Tibial artery (tissue), 4 donors: Measurements from ENCODE around the gene TRAF3.

Experiments used
- DNase-seq, 2 donors: peaks; one replicate each; pipeline ENCODE4 v3.0.0-alpha.2; 2019
- H3K27ac ChIP-seq, 2 donors: fragments of 200-600 bp; sonication (generic) in 1 of 2; 1 replicate in 1 of 2; 2 replicates in 1 of 2; pipeline ENCODE4 v1.5.1; 2018 to 2019; ENCODE audit warnings: mild to moderate bottlenecking in 1 of 2
- H3K27me3 ChIP-seq, 2 donors: fragments of 200-600 bp; sonication (generic) in 1 of 2; one replicate each; pipeline versions ENCODE4 v1.5.1 to v1.6.0; 2016 to 2019
- H3K36me3 ChIP-seq, 3 donors: fragments of 200-600 bp; sonication (generic) in 2 of 3; one replicate each; pipeline ENCODE4 v1.5.1; 2016 to 2019; ENCODE audit warnings: mild to moderate bottlenecking in 2 of 3
- H3K4me1 ChIP-seq, 4 donors: fragments of 200-600 bp; sonication (generic) in 2 of 4; 1 replicate in 3 of 4; 2 replicates in 1 of 4; pipeline ENCODE4 v1.5.1; 2016 to 2019
- H3K4me3 ChIP-seq, 2 donors: fragments of 200-600 bp; sonication (generic) in 1 of 2; 1 replicate in 1 of 2; 2 replicates in 1 of 2; pipeline ENCODE4 v1.5.1; 2018 to 2019; ENCODE audit warnings: mild to moderate bottlenecking in 2 of 2
- H3K9me3 ChIP-seq, 3 donors: fragments of 200-600 bp; sonication (generic) in 1 of 3; one replicate each; pipeline ENCODE4 v1.5.1; 2016 to 2019
- intact Hi-C: fragments of 100-400 bp; cut with DNase I; formaldehyde crosslinking; loops from one replicate; pipeline ENCODE4 v1.15.0; 2023; ENCODE audit warnings: low total_unique reads
- TF ChIP-seq, protein P1 (sequence below), 2 experiments: fragments of 200-600 bp in 1 of 2; fragments of 450-650 bp in 1 of 2; IDR thresholded peaks; one replicate each; pipeline ENCODE4 v1.5.1; 2017 to 2019; ENCODE audit warnings: antibody characterized with exemption in 2 of 2, mild to moderate bottlenecking in 1 of 2, moderate library complexity in 1 of 2

TRAF3 gene, protein sequence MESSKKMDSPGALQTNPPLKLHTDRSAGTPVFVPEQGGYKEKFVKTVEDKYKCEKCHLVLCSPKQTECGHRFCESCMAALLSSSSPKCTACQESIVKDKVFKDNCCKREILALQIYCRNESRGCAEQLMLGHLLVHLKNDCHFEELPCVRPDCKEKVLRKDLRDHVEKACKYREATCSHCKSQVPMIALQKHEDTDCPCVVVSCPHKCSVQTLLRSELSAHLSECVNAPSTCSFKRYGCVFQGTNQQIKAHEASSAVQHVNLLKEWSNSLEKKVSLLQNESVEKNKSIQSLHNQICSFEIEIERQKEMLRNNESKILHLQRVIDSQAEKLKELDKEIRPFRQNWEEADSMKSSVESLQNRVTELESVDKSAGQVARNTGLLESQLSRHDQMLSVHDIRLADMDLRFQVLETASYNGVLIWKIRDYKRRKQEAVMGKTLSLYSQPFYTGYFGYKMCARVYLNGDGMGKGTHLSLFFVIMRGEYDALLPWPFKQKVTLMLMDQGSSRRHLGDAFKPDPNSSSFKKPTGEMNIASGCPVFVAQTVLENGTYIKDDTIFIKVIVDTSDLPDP

DNA sequence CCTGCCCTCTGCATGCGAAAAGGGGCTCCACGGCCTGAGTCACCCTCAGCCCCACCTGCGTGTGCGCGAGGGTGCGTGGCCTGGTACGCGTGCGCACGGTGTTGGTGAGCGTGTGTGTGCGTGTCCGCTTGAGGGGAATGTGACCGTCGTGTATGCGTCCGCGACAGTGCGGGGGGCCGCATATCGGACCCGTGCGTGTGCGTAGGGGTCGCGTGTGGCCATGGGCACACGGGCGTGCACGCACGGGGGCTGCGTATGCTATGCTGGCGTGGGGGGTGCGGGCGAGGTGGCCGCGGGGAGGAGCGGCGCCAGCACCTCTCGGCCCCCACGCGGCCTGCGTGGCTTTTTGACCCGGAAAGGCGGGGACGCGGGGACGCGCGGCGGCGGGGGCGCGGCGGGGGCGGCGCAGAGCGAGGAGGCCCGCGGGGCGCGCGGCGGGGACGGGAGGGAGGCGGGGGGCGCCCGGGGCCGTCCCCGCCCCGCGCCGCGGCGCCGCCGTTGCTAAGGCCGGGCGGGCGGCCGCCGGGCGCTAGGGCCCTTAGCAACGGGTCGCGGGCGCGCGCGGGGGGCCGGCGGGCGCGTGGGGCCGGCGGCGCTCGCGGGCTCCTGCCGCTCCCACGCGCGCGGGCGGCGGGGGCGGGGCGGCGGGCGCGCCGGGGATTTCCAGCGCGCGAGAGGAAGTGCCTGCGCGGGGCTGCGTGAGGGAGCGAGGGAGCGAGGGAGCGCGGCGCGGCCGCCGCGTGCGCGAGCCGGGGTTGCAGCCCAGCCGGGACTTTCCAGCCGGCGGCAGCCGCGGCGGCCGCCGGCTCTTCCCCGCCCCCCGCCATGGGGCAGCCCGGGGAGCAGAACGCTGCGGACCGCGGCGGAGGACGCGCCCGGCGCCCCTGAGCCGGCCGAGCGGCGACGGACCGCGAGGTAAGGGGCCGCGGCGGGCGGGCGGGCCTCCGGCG is at the start of gene TRAF3:
Gene TRAF3, plus strand, starts transcription at position 689 of the 950 bp plus-strand sequence. CDS start 92,753 bp downstream, outside the sequence.
- Histone ChIP-seq H3K27me3 (no peaks in the 10 kb centered on the region), H3K4me3 (peak within 1 kb of the TSS; percentile 63 to 96), H3K9me3 (no peaks in the 10 kb centered on the region), H3K4me1 (peaks cover 0 to 15% (median 9%) of the 10 kb centered on the region in 4 donors), H3K36me3 (no peaks in the 10 kb centered on the region), H3K27ac (peak within 1 kb of the TSS; percentile 76 to 86)
- TF ChIP-seq, protein P1, sequence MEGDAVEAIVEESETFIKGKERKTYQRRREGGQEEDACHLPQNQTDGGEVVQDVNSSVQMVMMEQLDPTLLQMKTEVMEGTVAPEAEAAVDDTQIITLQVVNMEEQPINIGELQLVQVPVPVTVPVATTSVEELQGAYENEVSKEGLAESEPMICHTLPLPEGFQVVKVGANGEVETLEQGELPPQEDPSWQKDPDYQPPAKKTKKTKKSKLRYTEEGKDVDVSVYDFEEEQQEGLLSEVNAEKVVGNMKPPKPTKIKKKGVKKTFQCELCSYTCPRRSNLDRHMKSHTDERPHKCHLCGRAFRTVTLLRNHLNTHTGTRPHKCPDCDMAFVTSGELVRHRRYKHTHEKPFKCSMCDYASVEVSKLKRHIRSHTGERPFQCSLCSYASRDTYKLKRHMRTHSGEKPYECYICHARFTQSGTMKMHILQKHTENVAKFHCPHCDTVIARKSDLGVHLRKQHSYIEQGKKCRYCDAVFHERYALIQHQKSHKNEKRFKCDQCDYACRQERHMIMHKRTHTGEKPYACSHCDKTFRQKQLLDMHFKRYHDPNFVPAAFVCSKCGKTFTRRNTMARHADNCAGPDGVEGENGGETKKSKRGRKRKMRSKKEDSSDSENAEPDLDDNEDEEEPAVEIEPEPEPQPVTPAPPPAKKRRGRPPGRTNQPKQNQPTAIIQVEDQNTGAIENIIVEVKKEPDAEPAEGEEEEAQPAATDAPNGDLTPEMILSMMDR (IDR thresholded peaks at IDR 0.05), result no peak
- intact Hi-C loops, result loop anchor here (10.0 kb wide), 1 partner anchor 252 kb away; no protein-coding TSS in a partner anchor
- DNase-seq, result peak in 1 of 2 donors; percentile 74

DNA sequence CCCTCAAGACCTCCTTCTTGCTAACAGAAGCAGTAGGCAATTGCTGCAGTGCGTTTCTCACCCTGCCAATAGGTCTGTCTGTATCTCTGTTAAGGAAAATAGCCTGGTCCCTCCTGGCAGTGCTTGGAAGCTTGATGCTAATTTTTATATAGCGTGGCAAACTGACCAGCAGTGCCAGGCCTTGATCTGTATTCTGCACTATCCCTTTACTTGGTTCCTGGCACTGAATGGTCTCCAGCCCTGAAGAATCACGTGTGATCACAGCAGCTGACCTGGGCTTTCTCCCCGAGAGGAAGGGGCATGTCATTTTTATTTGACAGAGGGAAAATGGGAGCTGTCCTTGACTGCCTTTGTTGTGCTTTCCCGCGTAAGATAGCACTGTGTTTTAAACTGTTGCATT is 48.7 kb upstream of the TRAF3 start:
- Histone ChIP-seq H3K4me3 (no peak overlapping the region), H3K27ac (no peak overlapping the region), H3K4me1 (no peaks in the 10 kb centered on the region), H3K36me3 (peaks cover 15 to 75% (median 38%) of the 10 kb centered on the region in 3 donors), H3K27me3 (no peaks in the 10 kb centered on the region), H3K9me3 (no peaks in the 10 kb centered on the region)
- intact Hi-C loops, result no loop called here
- TF ChIP-seq, protein P1 (IDR thresholded peaks at IDR 0.05), result no peak
- no peak for DNase-seq

DNA sequence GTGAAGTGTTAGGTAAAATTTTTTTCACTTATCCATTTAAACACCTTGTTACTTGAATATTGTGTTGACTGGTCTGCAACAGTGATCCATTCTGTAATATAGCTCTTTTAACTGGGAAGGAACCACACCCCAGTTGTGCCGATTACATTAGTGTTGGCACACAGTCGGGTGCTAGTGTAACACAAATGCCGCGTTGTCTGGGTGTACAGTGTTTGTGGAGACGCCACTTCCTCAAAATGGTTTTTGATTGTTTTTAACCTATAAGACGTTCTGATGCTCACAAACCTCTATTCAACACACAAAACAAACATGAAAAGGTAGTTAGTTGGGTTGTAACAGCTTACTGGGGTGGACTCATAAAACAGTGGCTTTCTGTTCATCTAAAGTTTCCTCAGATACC is 48.0 kb upstream of the TRAF3 start:
- intact Hi-C loops, result no loop called here
- DNase-seq, result no peak
- H3K36me3 ChIP-seq, result peaks cover 15 to 70% (median 36%) of the 10 kb centered on the region in 3 donors

DNA sequence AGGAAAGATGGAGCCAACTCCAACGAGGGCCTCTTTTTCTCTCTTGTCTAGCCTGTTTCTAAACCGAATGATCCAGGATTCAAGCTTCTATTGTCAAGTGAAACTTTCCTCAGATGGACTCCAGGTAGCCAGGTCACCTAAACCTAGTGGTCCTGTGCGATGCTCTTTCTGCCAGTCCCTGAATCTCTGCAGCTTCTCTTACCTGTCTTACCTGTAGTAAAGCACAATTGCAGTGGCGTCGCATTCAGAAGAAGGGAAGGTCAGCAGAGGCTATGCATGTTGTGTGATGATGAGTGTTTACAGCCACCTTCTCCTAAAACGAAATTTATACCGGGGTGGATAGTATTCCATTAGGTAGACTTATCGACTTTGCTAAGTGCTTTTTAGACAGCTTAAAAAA is 47.4 kb upstream of the TRAF3 start:
- no peaks in the 10 kb centered on the region for H3K4me1 ChIP-seq
- no peaks in the 10 kb centered on the region for H3K9me3 ChIP-seq
- TF ChIP-seq, protein P1 (IDR thresholded peaks at IDR 0.05), result no peak
- no peaks in the 10 kb centered on the region for H3K27me3 ChIP-seq
- H3K36me3 ChIP-seq, result peaks cover 15 to 65% (median 31%) of the 10 kb centered on the region in 3 donors
- no peak overlapping the region for H3K27ac ChIP-seq
- intact Hi-C loops, result no loop called here
- DNase-seq, result no peak
- no peak overlapping the region for H3K4me3 ChIP-seq

More for the DNA sequence above, 48.0 kb upstream of the TRAF3 start:
- no peaks in the 10 kb centered on the region for H3K4me1 ChIP-seq
- H3K27ac ChIP-seq, result no peak overlapping the region
- TF ChIP-seq, protein P1 (IDR thresholded peaks at IDR 0.05), result no peak
- H3K27me3 ChIP-seq, result no peaks in the 10 kb centered on the region
- H3K4me3 ChIP-seq, result no peak overlapping the region
- H3K9me3 ChIP-seq, result no peaks in the 10 kb centered on the region

DNA sequence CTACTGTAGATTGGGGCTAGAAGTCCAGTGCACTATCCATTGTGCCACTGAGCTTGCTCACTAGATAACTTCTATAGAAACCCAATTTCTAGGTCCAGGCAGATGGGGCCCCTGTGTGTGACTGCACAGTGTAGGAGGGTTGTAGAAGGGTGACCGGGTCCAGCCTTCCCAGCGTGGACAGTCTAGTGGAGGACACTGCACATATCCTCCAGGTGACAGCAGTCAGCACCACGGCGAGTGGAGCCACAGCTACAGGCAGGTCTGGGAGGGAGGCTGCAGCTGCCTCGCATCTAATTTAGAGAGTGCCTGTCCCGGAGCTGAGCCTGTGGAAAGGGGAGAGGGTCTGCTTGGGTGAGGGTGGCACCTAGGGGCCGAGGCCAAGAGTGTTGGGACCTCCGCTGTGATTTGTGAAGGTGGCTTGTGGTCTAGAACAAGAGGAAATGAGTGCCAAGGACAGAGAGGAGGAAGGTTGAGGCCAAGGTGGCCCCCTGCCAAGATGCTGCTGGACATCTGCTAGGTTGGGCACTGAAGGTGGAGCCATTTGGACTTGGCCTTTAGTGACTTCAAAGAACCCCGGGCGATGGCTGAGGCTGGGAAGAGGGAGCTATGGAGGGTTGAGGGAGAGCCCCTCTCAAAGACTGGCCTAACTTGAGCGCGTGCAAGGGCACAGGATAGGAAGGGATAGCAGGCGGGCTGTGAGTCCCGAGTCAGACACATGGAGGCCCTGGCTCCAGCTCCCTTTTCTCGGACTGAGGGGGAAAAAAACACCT is 46.0 kb upstream of the TRAF3 start:
- DNase-seq, result no peak
- H3K36me3 ChIP-seq, result peaks cover 10 to 50% (median 28%) of the 10 kb centered on the region in 3 donors

More for the DNA sequence above, 46.0 kb upstream of the TRAF3 start:
- intact Hi-C loops, result no loop called here
- H3K27ac ChIP-seq, result no peak overlapping the region
- no peak overlapping the region for H3K4me3 ChIP-seq
- H3K9me3 ChIP-seq, result no peaks in the 10 kb centered on the region
- H3K4me1 ChIP-seq, result no peaks in the 10 kb centered on the region
- no peaks in the 10 kb centered on the region for H3K27me3 ChIP-seq
- TF ChIP-seq, protein P1 (IDR thresholded peaks at IDR 0.05), result no peak
